ENCODE measurements around the gene DCDC1. TPM values are rescaled to one million over a fixed set of nuclear protein-coding genes. Genes with fewer than 3 reads are reported as not detected.

The DCDC1 gene
- total RNA-seq, 1 donor from 2014 or later, result 0.21 TPM

DNA sequence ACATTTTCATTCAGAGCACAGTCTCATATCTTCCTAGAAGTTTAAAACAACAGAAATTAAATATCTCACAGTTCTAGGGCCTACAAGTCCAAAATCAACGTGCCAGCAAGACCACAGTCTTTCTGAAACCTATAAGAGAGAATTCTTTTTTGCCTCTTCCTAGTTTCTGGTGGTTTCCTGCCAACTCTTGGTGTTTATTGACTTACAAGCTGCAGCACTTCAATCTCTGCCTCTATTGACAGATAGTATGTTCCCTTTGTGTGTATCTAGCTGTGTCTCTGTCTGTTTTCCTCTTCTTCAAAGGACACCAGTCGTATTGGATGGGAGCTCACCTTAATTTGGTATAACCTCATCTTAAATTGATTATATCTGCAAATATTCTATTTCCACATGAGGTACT lies 347.5 kb downstream of the DCDC1 start:
- no peaks in the 10 kb centered on the region for H3K27me3 ChIP-seq (ENCODE audit: control insufficient read depth, insufficient read depth, low read length)
- no peaks in the 10 kb centered on the region for H3K36me3 ChIP-seq (ENCODE audit: control insufficient read depth, insufficient read depth, low read length)
- H3K4me3 ChIP-seq (ENCODE audit: low read depth, low read length), result no peak overlapping the region
- no peak for DNase-seq (ENCODE audit: low read depth)
- no peak for TF ChIP-seq CTCF (IDR thresholded peaks at IDR 0.05; ENCODE audit: insufficient read depth, low read length, poor library complexity, severe bottlenecking)

DNA sequence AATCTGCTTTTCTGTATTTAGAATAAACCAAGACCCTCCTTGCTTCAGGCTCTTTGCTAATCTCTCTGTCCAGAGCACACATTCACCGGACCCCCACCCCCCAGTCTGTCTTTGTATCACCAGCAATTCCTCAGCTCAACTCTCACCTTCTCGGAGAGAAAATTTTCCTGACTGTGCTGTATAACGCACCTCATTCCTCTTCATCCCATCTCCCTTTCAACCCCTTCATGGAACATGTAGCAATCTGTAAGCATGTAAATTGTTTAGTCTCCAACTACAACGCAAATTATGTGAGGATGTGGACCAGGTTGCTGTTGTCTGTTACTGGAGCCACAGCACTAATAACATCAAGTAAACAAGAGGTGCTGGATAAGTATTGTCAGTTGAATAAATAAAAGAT lies 349.8 kb downstream of the DCDC1 start:
- TF ChIP-seq CTCF (IDR thresholded peaks at IDR 0.05; ENCODE audit: insufficient read depth, low read length, poor library complexity, severe bottlenecking), result no peak
- Histone ChIP-seq H3K4me3 (ENCODE audit: low read depth, low read length) (no peak overlapping the region), H3K27me3 (ENCODE audit: control insufficient read depth, insufficient read depth, low read length) (no peaks in the 10 kb centered on the region), H3K36me3 (ENCODE audit: control insufficient read depth, insufficient read depth, low read length) (no peaks in the 10 kb centered on the region)
- DNase-seq (ENCODE audit: low read depth), result no peak

- DNase-seq (ENCODE audit: low read depth), result no peak
- Histone ChIP-seq H3K27me3 (ENCODE audit: control insufficient read depth, insufficient read depth, low read length) (no peaks in the 10 kb centered on the region), H3K36me3 (ENCODE audit: control insufficient read depth, insufficient read depth, low read length) (no peaks in the 10 kb centered on the region), H3K4me3 (ENCODE audit: low read depth, low read length) (no peak overlapping the region)
- no peak for TF ChIP-seq CTCF (IDR thresholded peaks at IDR 0.05; ENCODE audit: insufficient read depth, low read length, poor library complexity, severe bottlenecking)
Observed at GRCh38 chr11:31005202-31005601, 364.3 kb downstream of the DCDC1 start.

DNA sequence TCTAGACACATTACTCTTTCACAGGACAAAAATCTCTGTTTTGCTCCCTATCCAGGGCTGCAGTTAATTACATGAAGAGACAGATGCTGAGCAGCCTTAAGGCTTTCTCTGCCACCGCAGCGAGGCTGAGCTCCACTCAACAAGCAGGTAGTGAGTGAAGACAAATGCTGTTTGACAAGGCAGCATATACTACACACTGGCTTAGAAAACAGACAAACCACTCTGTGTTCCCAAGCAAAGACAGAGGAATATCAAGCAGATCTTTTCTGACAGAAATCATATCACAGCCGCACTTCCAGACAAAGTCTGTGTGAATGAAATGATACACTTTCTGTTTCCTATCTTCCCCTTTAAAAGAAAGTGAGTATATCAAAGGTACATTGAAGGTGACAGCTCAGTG lies 368.1 kb downstream of the DCDC1 start:
- H3K36me3 ChIP-seq (ENCODE audit: control insufficient read depth, insufficient read depth, low read length), result no peaks in the 10 kb centered on the region
- H3K27me3 ChIP-seq (ENCODE audit: control insufficient read depth, insufficient read depth, low read length), result no peaks in the 10 kb centered on the region
- no peak for DNase-seq (ENCODE audit: low read depth)
- no peak overlapping the region for H3K4me3 ChIP-seq (ENCODE audit: low read depth, low read length)
- no peak for TF ChIP-seq CTCF (IDR thresholded peaks at IDR 0.05; ENCODE audit: insufficient read depth, low read length, poor library complexity, severe bottlenecking)

DNA sequence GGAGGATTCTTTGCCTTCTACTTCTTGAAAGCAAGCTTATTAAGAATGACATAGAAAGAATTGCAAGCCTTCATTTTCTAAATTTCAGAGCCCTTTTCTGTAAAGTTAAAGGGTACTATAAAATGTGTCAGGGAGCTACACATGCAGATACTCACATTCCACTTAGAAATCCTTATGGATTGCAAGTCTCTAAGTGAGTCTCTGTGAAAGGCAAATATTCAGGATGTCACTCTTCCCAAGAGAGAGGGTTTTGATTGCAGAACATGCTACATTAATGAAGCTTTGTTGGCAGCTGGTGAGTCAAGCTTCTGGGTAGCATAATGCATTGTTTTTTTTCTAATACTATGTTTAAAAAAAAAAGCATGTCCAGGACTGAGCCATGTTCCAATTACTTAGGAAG lies 369.2 kb downstream of the DCDC1 start:
- Histone ChIP-seq H3K4me3 (ENCODE audit: low read depth, low read length) (no peak overlapping the region), H3K27me3 (ENCODE audit: control insufficient read depth, insufficient read depth, low read length) (no peaks in the 10 kb centered on the region), H3K36me3 (ENCODE audit: control insufficient read depth, insufficient read depth, low read length) (no peaks in the 10 kb centered on the region)
- no peak for DNase-seq (ENCODE audit: low read depth)
- TF ChIP-seq CTCF (IDR thresholded peaks at IDR 0.05; ENCODE audit: insufficient read depth, low read length, poor library complexity, severe bottlenecking), result no peak

DNA sequence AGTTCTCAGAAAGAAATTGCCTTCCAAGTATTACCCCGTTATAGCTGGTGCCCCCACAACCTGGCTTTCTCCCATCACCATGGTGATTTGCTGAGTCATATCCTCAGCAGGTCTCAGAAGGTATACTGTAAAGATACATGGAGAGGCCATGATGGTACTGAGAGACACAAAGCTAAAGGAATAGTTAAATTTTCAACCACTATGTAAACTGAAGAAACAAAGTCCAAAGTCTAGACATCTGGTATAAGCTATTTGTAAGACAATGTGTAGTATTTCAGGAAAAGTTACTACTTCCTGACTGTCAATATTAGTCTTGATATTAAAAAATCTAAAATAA lies 377.1 kb downstream of the DCDC1 start:
- no peak for TF ChIP-seq CTCF (IDR thresholded peaks at IDR 0.05; ENCODE audit: insufficient read depth, low read length, poor library complexity, severe bottlenecking)
- DNase-seq (ENCODE audit: low read depth), result no peak
- Histone ChIP-seq H3K36me3 (ENCODE audit: control insufficient read depth, insufficient read depth, low read length) (no peaks in the 10 kb centered on the region), H3K4me3 (ENCODE audit: low read depth, low read length) (no peak overlapping the region), H3K27me3 (ENCODE audit: control insufficient read depth, insufficient read depth, low read length) (no peaks in the 10 kb centered on the region)
